GM23338 (cell line): ENCODE measurements around the gene RPUSD1. TPM values are rescaled to one million over a fixed set of nuclear protein-coding genes. Genes with fewer than 3 reads are reported as not detected.
"Not testable (repeated sequence)": the region's sequence is repeated elsewhere in the genome, so short reads cannot be mapped to it uniquely, and the experiment has no call there.

ENCODE experiments used
- ATAC-seq: fragments of 200-7000 bp; cut with Tn5 transposase; 3 replicates; pipeline ENCODE4 v1.9.1; 2020
- DNase-seq: peaks from one replicate; pipeline ENCODE4 v3.0.0-alpha.2; 2015; ENCODE audit warnings: low spot score
- H2AFZ ChIP-seq: fragments of 200-600 bp; sonication (generic); 2 replicates; pipeline ENCODE4 v1.8.0; 2016; ENCODE audit warnings: antibody characterized with exemption, mild to moderate bottlenecking, moderate library complexity
- H3F3A ChIP-seq: fragments of 200-600 bp; sonication (generic); replicated peaks from 2 replicates; pipeline ENCODE4 v1.8.0; 2017; ENCODE audit warnings: antibody characterized with exemption, mixed run types, low read depth
- H3K27ac ChIP-seq: fragments of 200-600 bp; sonication (generic); 2 replicates; pipeline ENCODE4 v1.6.1; 2016; ENCODE audit warnings: low read depth
- H3K27me3 ChIP-seq: fragments of 200-600 bp; sonication (generic); 2 replicates; pipeline ENCODE4 v1.8.0; 2016; ENCODE audit warnings: mild to moderate bottlenecking, mixed run types, moderate library complexity; ENCODE audit not compliant: insufficient read depth
- H3K36me3 ChIP-seq: fragments of 200-600 bp; sonication (generic); 2 replicates; pipeline ENCODE4 v1.8.0; 2016; ENCODE audit warnings: mild to moderate bottlenecking; ENCODE audit not compliant: insufficient read depth
- H3K4me1 ChIP-seq: fragments of 200-600 bp; sonication (generic); 2 replicates; pipeline ENCODE4 v1.8.0; 2016; ENCODE audit warnings: mild to moderate bottlenecking, moderate library complexity; ENCODE audit not compliant: insufficient read depth
- H3K4me2 ChIP-seq: fragments of 200-600 bp; sonication (generic); 2 replicates; pipeline ENCODE4 v1.7.1; 2017; ENCODE audit warnings: mixed run types
- H3K4me3 ChIP-seq: fragments of 200-600 bp; sonication (generic); 2 replicates; pipeline ENCODE4 v1.6.1; 2016; ENCODE audit warnings: mixed run types
- H3K79me2 ChIP-seq: fragments of 200-600 bp; sonication (generic); replicated peaks from 2 replicates; pipeline ENCODE4 v1.8.0; 2017; ENCODE audit warnings: mild to moderate bottlenecking; ENCODE audit not compliant: insufficient read depth
- H3K9me2 ChIP-seq: fragments of 200-600 bp; sonication (generic); 2 replicates; pipeline ENCODE4 v1.8.0; 2017; ENCODE audit not compliant: insufficient read depth
- H4K20me1 ChIP-seq: fragments of 200-600 bp; sonication (generic); replicated peaks from 2 replicates; pipeline ENCODE4 v1.8.0; 2017; ENCODE audit warnings: mild to moderate bottlenecking; ENCODE audit not compliant: insufficient read depth
- H3K27ac Mint-ChIP-seq: 2 replicates; pipeline ENCODE4 v1.8.0; 2020; ENCODE audit warnings: inconsistent platforms, mild to moderate bottlenecking, moderate library complexity, mixed read lengths
- H3K27me3 Mint-ChIP-seq: 3 replicates; pipeline ENCODE4 v1.8.0; 2022; ENCODE audit warnings: low read depth, mild to moderate bottlenecking, moderate library complexity, mixed read lengths, inconsistent platforms; ENCODE audit not compliant: insufficient read depth, poor library complexity
- H3K36me3 Mint-ChIP-seq: 3 replicates; pipeline ENCODE4 v1.8.0; 2021; ENCODE audit warnings: low read depth, mild to moderate bottlenecking, inconsistent platforms, moderate library complexity, mixed read lengths
- H3K4me1 Mint-ChIP-seq: 3 replicates; pipeline ENCODE4 v1.8.0; 2020; ENCODE audit warnings: mild to moderate bottlenecking, inconsistent platforms, mixed read lengths
- H3K4me3 Mint-ChIP-seq: 3 replicates; pipeline ENCODE4 v1.8.0; 2021; ENCODE audit warnings: moderate library complexity, mild to moderate bottlenecking, inconsistent platforms, mixed read lengths
- H3K9me3 Mint-ChIP-seq: 3 replicates; pipeline ENCODE4 v1.8.0; 2020; ENCODE audit warnings: moderate library complexity, mild to moderate bottlenecking, inconsistent platforms, mixed read lengths
- EZH2 ChIP-seq: fragments of 200-600 bp; sonication (generic); IDR thresholded peaks from one replicate; pipeline ENCODE4 v1.8.0; 2017; ENCODE audit warnings: antibody characterized with exemption, mild to moderate bottlenecking, low read depth; ENCODE audit not compliant: unreplicated experiment
- EZH2phosphoT487 ChIP-seq: fragments of 200-600 bp; sonication (generic); IDR thresholded peaks from one replicate; pipeline ENCODE4 v1.8.1; 2018; ENCODE audit warnings: antibody characterized with exemption; ENCODE audit not compliant: unreplicated experiment
- JUNB ChIP-seq: IDR thresholded peaks from one replicate; pipeline ENCODE4 v1.6.1; 2016; ENCODE audit warnings: antibody characterized with exemption; ENCODE audit not compliant: unreplicated experiment
- NANOG ChIP-seq: IDR thresholded peaks from 2 replicates; pipeline ENCODE4 v1.6.1; 2016; ENCODE audit warnings: antibody characterized with exemption, borderline replicate concordance
- POLR2AphosphoS5 ChIP-seq: IDR thresholded peaks from 2 replicates; pipeline ENCODE4 v1.6.1; 2016; ENCODE audit warnings: antibody characterized with exemption, low read depth
- STAT1 ChIP-seq: IDR thresholded peaks from one replicate; pipeline ENCODE4 v1.6.1; 2016; ENCODE audit warnings: antibody characterized with exemption; ENCODE audit not compliant: unreplicated experiment
- ZNF462 ChIP-seq: fragments of 250-450 bp; sonication (Bioruptor Pico); IDR thresholded peaks from 2 replicates; pipeline ENCODE4 v1.5.0; 2020; ENCODE audit warnings: mild to moderate bottlenecking, moderate library complexity
- polyA plus RNA-seq: library from polyadenylated mRNA; unstranded; fragments of >200 nt; fragmentation: Nextera tagmentation; extraction: Ambion mirVana; gene quantifications from 2 replicates; pipeline ENCODE4 v1.2.1, GENCODE V29; 2016
- total RNA-seq: library from RNA; depleted of rRNA; stranded (reverse); fragments of >200 nt; shearing (Covaris generic); gene quantifications from 2 replicates; pipeline ENCODE4 v1.2.3, GENCODE V29; 2014
- TF ChIP-seq, protein P1 (sequence below), 2 experiments: fragments of 200-600 bp in 1 of 2; sonication (generic) in 1 of 2; conservative IDR thresholded peaks; 2 replicates each; pipeline versions ENCODE4 v1.5.1 to v1.6.1; 2016 to 2017; ENCODE audit warnings: antibody characterized with exemption in 2 of 2, low read depth in 2 of 2, mild to moderate bottlenecking in 2 of 2, moderate library complexity in 1 of 2

Gene RPUSD1
- total and polyA plus RNA-seq, 2 experiments from 2014 or later: 19.1 to 79.5 TPM

- Histone ChIP-seq H4K20me1 (no peaks in the 10 kb centered on the region), H3K79me2 (no peaks in the 10 kb centered on the region), H3K27me3 (no peaks in the 10 kb centered on the region), H2AFZ (0 out of 2 replicates have a peak overlapping the region, but pooled peaks have one; percentile 24), H3F3A (no peaks in the 10 kb centered on the region), H3K4me1 (no peaks in the 10 kb centered on the region), H3K4me2 (no peak overlapping the region), H3K27ac (no peak overlapping the region), H3K9me2 (no peaks in the 10 kb centered on the region), H3K4me3 (no peak overlapping the region), H3K36me3 (no peaks in the 10 kb centered on the region)
- Mint-ChIP-seq H3K4me1 (no peaks in the 10 kb centered on the region; the same call in 1 of the 3 replicates), H3K4me3 (no peak overlapping the region), H3K36me3 (no peaks in the 10 kb centered on the region), H3K9me3 (no peaks in the 10 kb centered on the region), H3K27me3 (peaks cover 6% of the 10 kb centered on the region), H3K27ac (no peak overlapping the region)
- ATAC-seq: peak; percentile 51
- no peak for TF ChIP-seq EZH2
- no peak for DNase-seq
Observed at GRCh38 chr16:820748-821147, 32.6 kb upstream of the RPUSD1 start.

GRCh38 chr16:820044-820408 lies 31.8 kb upstream of the RPUSD1 start:
- H3K27me3 ChIP-seq, H3K4me3 ChIP-seq, H3K27me3 Mint-ChIP-seq, H3F3A ChIP-seq, H3K4me2 ChIP-seq, H3K4me1 Mint-ChIP-seq, H3K27ac ChIP-seq, H3K79me2 ChIP-seq, H3K36me3 Mint-ChIP-seq, H3K4me1 ChIP-seq, H3K9me2 ChIP-seq, H3K27ac Mint-ChIP-seq, H2AFZ ChIP-seq, H3K9me3 Mint-ChIP-seq, H4K20me1 ChIP-seq, H3K36me3 ChIP-seq, ATAC-seq, DNase-seq, H3K4me3 Mint-ChIP-seq: not testable (repeated sequence)

DNA sequence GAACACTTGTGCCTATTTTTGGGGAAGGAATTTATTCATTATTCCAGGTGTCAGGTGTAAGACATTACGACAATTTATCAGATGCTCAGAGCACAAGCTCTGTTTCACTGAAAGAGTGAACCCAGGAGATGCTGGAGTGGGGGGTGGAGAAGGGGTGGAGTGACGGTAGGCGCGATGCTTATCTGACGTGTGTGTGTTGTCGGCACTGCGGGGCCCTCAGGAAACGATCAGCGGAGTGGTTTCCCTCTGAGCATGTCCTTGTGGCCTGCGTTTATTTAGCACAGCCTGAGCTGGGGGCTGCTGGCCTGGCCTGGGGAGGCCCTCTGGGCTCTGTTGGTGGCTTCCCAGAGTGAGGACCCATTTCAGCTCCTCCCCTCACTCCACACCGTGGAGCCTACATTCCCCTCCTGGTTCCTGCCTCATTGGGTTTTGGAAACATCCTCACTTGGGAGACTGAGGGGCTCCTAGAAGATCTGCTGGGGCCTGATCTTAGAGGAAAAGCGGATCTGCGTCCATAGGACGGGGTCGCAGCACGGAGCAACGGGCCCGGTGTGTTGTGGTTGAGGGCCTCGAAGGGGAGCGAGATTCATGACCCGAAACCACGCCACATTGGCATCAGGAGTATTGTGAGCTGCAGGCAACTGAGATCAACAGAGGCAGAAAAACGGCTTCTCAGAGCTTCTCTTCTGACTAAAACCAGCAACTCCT lies 31.3 kb upstream of the RPUSD1 start:
- no peaks in the 10 kb centered on the region for H3K9me3 Mint-ChIP-seq
- ATAC-seq: no peak
- Histone ChIP-seq H3K79me2 (no peaks in the 10 kb centered on the region), H3F3A (no peaks in the 10 kb centered on the region), H2AFZ (no peak overlapping the region), H3K27ac (no peak overlapping the region), H3K4me1 (no peaks in the 10 kb centered on the region), H3K4me3 (no peak overlapping the region), H3K27me3 (no peaks in the 10 kb centered on the region), H3K4me2 (no peak overlapping the region), H3K9me2 (no peaks in the 10 kb centered on the region), H3K36me3 (no peaks in the 10 kb centered on the region), H4K20me1 (no peaks in the 10 kb centered on the region)
- peaks cover 5% of the 10 kb centered on the region for H3K27me3 Mint-ChIP-seq
- no peak overlapping the region for H3K4me3 Mint-ChIP-seq
- no peaks in the 10 kb centered on the region; the same call in 1 of the 3 replicates for H3K4me1 Mint-ChIP-seq
- no peaks in the 10 kb centered on the region for H3K36me3 Mint-ChIP-seq
- DNase-seq: no peak
- H3K27ac Mint-ChIP-seq: no peak overlapping the region
- no peak for TF ChIP-seq STAT1
- TF ChIP-seq NANOG: no peak
- no peak for TF ChIP-seq ZNF462 (CRISPR knock-in tag)
- TF ChIP-seq, protein P1, sequence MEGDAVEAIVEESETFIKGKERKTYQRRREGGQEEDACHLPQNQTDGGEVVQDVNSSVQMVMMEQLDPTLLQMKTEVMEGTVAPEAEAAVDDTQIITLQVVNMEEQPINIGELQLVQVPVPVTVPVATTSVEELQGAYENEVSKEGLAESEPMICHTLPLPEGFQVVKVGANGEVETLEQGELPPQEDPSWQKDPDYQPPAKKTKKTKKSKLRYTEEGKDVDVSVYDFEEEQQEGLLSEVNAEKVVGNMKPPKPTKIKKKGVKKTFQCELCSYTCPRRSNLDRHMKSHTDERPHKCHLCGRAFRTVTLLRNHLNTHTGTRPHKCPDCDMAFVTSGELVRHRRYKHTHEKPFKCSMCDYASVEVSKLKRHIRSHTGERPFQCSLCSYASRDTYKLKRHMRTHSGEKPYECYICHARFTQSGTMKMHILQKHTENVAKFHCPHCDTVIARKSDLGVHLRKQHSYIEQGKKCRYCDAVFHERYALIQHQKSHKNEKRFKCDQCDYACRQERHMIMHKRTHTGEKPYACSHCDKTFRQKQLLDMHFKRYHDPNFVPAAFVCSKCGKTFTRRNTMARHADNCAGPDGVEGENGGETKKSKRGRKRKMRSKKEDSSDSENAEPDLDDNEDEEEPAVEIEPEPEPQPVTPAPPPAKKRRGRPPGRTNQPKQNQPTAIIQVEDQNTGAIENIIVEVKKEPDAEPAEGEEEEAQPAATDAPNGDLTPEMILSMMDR (conservative IDR thresholded peaks at IDR 0.05; ENCODE audit: low read depth in 2 of 2): no peak
- TF ChIP-seq POLR2AphosphoS5: no peak
- no peak for TF ChIP-seq JUNB
- no peak for TF ChIP-seq EZH2phosphoT487
- TF ChIP-seq EZH2: no peak
